ENCODE results near the gene TEX29.

Gene TEX29

DNA sequence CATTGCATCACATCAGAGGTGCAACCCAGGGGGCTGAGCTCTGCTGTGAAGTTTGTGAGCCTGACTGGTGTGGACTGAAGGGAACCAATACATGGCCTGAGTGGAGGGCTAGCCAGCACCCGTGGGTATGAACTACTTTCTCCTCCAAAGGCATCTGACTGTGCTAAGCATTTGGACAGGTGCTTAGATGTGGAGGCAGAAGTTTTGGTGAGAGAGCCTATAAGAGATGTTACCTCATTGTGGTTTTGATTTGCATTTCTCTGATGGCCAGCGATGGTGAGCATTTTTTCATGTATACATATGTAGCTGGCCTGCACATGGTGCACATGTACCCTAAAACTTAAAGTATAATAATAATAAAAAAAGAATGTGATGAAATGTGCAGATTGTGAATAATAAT is 46.9 kb downstream of the TEX29 start:
- no peak for DNase-seq (ENCODE audit: low read depth, low spot score)

- no peak for DNase-seq (ENCODE audit: low read depth, low spot score)
Observed at GRCh38 chr13:111368091-111368490, 47.6 kb downstream of the TEX29 start.

- no peak for DNase-seq (ENCODE audit: low read depth, low spot score)
Observed at GRCh38 chr13:111370147-111370546, 49.7 kb downstream of the TEX29 start.

GRCh38 chr13:111370570-111371535 is 50.4 kb downstream of the TEX29 start:
- no peak for DNase-seq (ENCODE audit: low read depth, low spot score)

GRCh38 chr13:111371720-111372119 is 51.3 kb downstream of the TEX29 start:
- no peak for DNase-seq (ENCODE audit: low read depth, low spot score)

DNA sequence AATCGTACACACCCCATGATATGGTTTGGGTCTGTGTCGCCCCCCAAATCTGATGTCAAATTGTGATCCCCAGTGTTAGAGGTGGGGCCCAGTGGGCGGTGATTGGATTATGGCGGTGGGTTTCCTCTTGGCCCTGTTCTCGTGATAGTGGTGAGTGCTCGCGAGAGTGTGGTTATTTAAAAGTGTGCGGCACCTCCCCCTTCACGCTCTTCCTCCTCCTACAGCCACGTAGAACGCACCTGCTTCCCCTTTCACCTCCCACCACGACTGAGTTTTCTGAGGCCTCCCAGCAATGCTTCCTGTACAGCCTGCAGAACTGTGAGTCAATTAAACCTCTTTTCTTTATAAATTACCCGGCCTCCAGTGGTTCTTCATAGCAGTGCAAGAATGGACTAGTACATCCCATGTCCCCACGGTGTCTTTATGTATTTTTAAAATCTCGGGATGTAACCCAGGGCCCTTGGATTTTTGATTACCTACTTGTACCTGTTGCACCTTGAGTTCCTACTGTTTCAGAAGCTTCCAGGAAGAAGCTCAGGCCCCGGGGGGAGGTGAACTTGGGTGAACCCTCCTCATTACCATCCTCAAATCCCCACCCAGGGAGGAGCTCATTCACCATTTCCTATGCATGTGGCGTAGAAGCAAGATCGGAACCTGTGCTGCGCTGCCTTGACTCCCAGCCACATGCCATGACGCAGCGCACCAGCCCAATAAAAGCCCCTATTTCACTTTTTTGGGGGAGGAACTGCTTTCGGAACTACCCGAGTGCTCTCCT is 52.4 kb downstream of the TEX29 start:
- no peak for DNase-seq (ENCODE audit: low read depth, low spot score)

DNA sequence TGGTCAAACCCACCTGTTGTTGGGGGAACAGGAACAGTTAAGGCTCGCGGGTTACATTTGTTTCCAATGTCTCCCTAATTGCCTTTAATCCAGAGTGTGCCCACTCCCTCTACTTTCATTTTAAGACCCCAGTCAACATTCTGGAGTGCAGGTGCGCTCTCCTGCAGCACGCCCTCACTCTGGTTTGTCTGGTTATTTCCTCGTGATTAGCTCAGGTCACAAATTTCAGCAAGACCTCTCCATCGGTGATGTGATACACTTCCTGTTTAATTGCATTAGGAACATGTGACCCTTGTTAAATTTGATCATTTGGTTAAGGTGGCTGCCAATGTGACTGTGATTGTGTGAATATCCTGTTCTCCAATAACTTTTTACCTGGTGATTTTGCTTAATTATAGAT is 53.0 kb downstream of the TEX29 start:
- no peak for DNase-seq (ENCODE audit: low read depth, low spot score)

GRCh38 chr13:111380431-111380830 is 60.0 kb downstream of the TEX29 start:
- DNase-seq (ENCODE audit: low read depth, low spot score) = no peak

GRCh38 chr13:111382411-111382810 is 62.0 kb downstream of the TEX29 start:
- DNase-seq (ENCODE audit: low read depth, low spot score) = no peak

DNA sequence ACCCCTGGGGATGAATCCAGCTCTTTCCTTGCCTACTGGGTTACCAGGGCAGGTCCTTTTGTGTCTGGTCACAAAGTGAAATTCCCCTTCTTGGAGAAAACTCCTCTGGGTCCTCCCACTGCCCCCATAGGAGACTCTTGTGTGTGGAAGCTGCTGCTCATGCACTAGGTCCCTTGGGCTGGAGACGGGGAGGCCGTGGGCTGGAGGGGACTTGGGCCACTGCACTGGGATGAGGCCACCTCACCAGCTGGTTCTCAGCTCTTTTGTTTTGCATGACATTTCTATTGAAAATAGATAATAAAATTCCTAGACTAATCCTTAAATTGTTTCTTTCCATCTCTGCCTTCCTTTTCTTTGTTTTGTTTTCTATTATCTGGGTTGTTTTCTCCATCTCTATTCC is 62.4 kb downstream of the TEX29 start:
- DNase-seq (ENCODE audit: low read depth, low spot score) = no peak

GRCh38 chr13:111383591-111384440 is 63.4 kb downstream of the TEX29 start:
- no peak for DNase-seq (ENCODE audit: low read depth, low spot score)

GRCh38 chr13:111384441-111385182 is 64.2 kb downstream of the TEX29 start:
- no peak for DNase-seq (ENCODE audit: low read depth, low spot score)

GRCh38 chr13:111385183-111385857 is 64.9 kb downstream of the TEX29 start:
- no peak for DNase-seq (ENCODE audit: low read depth, low spot score)

DNA sequence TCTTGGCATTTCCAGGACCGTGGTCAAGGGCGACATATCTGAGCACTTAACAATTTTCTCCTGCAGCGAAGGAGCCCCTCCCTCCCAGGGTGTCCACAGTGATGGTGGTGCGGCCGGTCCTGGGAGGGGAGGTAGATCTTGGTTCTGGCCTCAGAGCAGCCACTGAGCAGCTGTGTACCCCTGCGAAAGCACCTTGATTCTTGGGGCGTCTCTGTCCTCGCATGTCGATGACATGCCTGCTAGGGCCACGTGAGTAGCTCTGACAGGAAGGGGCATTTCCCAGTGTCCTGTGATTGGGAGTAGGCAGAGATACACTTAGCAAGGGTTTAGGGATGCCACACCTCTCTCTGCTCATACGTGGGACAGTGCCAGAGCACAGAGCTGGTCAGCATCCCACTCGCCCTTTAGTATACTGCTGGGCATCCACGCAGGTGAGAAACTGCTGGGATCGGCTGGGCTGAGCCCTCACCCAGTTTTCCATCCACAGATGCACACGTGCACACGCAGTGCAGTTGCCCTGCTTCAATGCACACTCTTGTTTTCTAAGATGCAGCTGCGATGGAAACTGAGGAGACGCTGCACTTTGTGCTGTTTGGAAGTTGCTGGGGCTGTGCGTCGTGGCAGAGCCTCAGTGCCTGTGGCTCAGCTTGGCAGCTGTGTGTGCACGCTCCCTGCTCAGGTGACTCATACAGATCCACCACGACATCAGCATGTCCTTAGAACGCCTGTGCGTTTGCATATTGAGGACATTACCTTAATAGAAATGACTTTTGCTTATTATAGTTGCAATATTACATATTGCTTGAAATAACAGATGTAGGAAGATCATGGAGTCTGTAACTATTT is 66.8 kb downstream of the TEX29 start:
- no peak for DNase-seq (ENCODE audit: low read depth, low spot score)

- DNase-seq (ENCODE audit: low read depth, low spot score) = no peak
Observed at GRCh38 chr13:111387945-111388600, 67.6 kb downstream of the TEX29 start.

DNA sequence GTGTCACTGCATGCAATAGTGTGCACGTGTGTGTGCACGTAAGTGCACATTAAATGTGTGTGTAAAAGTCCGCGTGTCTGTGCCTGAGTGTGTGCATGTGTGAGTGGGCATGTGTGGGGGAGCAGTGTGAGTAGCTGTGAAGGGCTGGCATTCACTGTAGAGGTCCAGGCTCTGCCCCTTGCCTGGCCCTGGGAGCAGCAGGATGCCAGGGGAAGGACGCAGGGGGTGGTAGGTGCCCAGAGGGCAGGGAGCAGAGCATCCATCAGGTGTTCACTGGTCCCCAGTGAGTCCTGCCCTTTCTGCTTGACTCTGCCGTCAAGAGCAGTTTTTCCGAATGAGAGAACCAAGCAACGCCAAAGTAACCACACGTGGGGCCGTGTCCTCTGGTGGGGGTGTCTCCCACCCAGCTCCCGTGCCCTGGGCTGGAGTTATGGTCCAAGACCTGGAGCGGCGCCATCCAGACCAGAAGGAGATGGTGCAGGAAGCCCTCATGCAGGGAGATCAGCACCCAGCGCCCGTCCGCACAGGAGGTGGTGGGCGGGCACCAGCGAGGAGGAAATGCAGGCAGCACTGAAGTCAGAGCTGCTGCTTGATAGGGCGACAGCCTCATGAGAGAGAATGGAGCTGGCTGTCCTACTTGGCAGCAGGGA is 68.5 kb downstream of the TEX29 start:
- no peak for DNase-seq (ENCODE audit: low read depth, low spot score)

DNA sequence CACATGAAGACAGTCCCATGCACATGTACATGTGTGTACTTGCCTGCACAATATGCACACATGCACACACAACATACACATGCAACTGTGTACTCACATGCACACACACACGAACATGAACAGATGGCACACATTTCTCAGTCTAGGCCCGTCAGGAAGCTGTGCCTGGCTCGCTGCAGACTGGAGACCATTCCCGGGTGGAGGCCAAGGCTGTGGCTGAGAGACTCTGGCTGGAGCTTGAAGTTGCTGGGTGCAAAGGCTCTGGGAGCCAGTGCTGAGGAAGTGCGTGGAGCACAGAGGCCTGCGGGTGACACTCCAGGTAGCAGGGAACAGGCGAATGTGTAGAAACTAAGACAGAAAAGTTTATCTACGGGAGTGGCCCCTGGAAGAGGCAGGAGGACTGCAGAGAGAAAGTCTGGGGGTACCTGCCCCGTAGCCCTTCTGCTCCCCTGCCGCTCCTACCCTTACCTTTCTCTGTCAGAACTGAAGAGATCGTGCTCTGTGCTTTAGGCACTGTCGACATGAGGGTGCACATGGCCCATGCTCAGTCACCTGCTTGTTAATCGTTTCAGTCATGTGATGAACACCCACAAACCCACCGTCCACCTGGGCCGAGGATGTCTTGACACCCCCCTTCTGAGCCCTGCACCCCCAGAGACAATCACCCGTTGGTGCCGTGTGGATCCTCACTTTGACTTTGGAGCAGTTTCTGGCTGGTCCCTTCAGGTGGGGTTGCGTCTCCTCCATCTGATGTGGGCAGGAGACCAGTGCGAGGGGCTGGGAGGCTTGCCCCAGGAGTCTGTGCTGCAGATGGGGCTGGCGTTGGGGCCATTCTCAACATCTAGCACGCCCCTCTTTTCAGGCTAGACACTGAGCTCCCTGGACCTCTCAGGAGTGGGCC is 69.4 kb downstream of the TEX29 start:
- DNase-seq (ENCODE audit: low read depth, low spot score) = no peak

Measured in brain pericyte (primary cell).